NT2/D1 (cell line): Measurements from ENCODE around the gene PIGU.

Experiments
- SUZ12 ChIP-seq: IDR thresholded peaks from 2 replicates; pipeline ENCODE4 v1.6.1; 2011; ENCODE audit not compliant: insufficient read length, insufficient read depth; ENCODE audit errors: extremely low read depth
- YY1 ChIP-seq: IDR thresholded peaks from 2 replicates; pipeline ENCODE4 v1.6.1; 2011; ENCODE audit not compliant: insufficient read length, insufficient read depth

DNA sequence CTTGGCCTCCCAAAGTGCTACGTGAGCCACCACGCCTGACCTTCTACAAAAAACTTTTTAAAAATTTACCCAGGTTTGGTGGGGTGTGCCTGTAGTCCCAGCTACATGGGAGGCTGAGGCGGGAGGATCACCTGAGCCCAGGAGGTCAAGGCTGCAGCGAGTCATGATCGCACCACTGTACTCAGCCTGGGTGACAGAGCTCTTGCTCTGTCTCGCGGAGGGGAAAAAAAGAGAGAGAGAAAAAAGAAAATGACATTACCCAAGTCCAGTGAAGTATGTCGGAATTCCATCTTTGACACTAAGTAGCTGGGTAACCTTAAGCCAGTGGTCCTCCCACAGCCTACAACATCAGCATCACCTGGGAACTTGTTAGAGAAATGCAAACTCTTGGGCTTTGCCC, 137.1 kb downstream of the PIGU start:
- TF ChIP-seq SUZ12 (no peak), YY1 (no peak)
